HEK293 (cell line): ENCODE results near the gene HRAS.

Experiments used
- PRDM1 ChIP-seq: fragments of 450-650 bp; formaldehyde crosslinking; IDR thresholded peaks from 2 replicates; pipeline ENCODE4; 2016; ENCODE audit warnings: missing biosample characterization, missing genetic modification characterization
- ZBTB26 ChIP-seq: fragments of 450-650 bp; formaldehyde crosslinking; optimal IDR thresholded peaks from 2 replicates; pipeline ENCODE3; 2016; ENCODE audit warnings: missing biosample characterization, mild to moderate bottlenecking, missing genetic modification characterization

DNA sequence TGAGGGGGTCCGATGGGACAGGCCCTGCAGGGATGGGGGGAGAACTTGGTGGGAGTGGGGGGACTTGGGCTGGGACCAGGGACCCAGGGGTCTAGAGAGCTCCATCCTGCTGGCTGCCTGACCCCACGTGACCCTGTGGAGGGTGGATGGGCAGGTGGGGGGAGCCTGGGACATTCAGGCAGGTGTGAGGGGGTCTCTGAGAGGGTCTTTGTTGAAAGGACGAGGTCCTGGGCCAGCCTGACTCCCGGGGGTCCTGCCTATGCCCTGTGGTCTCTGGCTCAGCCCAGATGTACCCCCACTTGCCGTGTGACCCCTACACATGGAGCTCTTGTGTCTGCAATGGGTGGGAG lies 9.4 kb upstream of the HRAS start:
- TF ChIP-seq ZBTB26 (tag by site-specific recombination) (no peak), PRDM1 (no peak)
